H1 (cell line): ENCODE measurements around the gene MROH7. TPM values are rescaled to one million over a fixed set of nuclear protein-coding genes. Genes with fewer than 3 reads are reported as not detected.

Experiments used
- CTCF ChIA-PET: fragments of 300-600 bp; sonication (Branson Sonifier 250); formaldehyde crosslinking; loops from one replicate; lab custom pipeline; 2021; ENCODE audit not compliant: partially characterized antibody; lab: Charles Lee
- POLR2A ChIA-PET: fragments of 300-600 bp; sonication (Branson Sonifier 250); formaldehyde crosslinking; loops from one replicate; lab custom pipeline; 2021; ENCODE audit warnings: inconsistent platforms; ENCODE audit not compliant: partially characterized antibody; lab: Charles Lee
- DNase-seq, 2 experiments: peaks; one replicate each; pipeline versions ENCODE4 v3.0.0 to v3.0.0-alpha.2; 2010 to 2022; ENCODE audit warnings: low spot score in 2 of 2, low read depth in 1 of 2, mixed read lengths in 1 of 2
- FAIRE-seq: peaks from 2 replicates; lab custom pipeline; 2011; peaks lifted over from hg19 to GRCh38; lab: Jason Lieb, UNC
- H2AFZ ChIP-seq: 2 replicates; pipeline ENCODE4 v1.8.1; 2012; ENCODE audit warnings: low read length, inconsistent platforms
- H2AK5ac ChIP-seq: 2 replicates; pipeline ENCODE4 v1.6.1; 2013; ENCODE audit warnings: low read depth, low read length
- H2BK120ac ChIP-seq: replicated peaks from 2 replicates; pipeline ENCODE3; 2013; ENCODE audit warnings: low read depth, low read length, inconsistent platforms
- H2BK12ac ChIP-seq: 2 replicates; pipeline ENCODE4 v1.6.1; 2013; ENCODE audit warnings: low read depth, low read length
- H2BK15ac ChIP-seq: 2 replicates; pipeline ENCODE4 v1.6.1; 2013; ENCODE audit warnings: low read length
- H2BK20ac ChIP-seq: 2 replicates; pipeline ENCODE4 v1.6.1; 2013; ENCODE audit warnings: low read length
- H2BK5ac ChIP-seq: 2 replicates; pipeline ENCODE4 v1.6.1; 2013; ENCODE audit warnings: low read depth, low read length
- H3K14ac ChIP-seq: 2 replicates; pipeline ENCODE4 v1.6.1; 2013; ENCODE audit warnings: inconsistent platforms; ENCODE audit not compliant: insufficient read length
- H3K18ac ChIP-seq: 2 replicates; pipeline ENCODE4 v1.6.1; 2013; ENCODE audit warnings: low read length; ENCODE audit errors: extremely low read depth
- H3K23ac ChIP-seq: 2 replicates; pipeline ENCODE4 v1.6.1; 2013; ENCODE audit warnings: inconsistent platforms; ENCODE audit not compliant: insufficient read length
- H3K23me2 ChIP-seq: 2 replicates; pipeline ENCODE4 v1.6.1; 2013; ENCODE audit warnings: low read depth, low read length
- H3K27ac ChIP-seq: 2 replicates; pipeline ENCODE4 v1.6.1; 2011; ENCODE audit warnings: low read depth, low read length, inconsistent platforms
- H3K27me3 ChIP-seq, 4 experiments: replicated peaks in 1 of 4; 1 replicate in 1 of 4; 2 replicates in 3 of 4; pipeline versions ENCODE4 v1.6.1 to v1.8.1; 2011 to 2013; ENCODE audit warnings: low read length in 3 of 4, mild to moderate bottlenecking in 3 of 4, inconsistent platforms in 2 of 4, mixed read lengths in 2 of 4, moderate library complexity in 1 of 4; ENCODE audit not compliant: control insufficient read depth in 3 of 4, insufficient read depth in 3 of 4; ENCODE audit errors: extremely low read depth in 1 of 4
- H3K36me3 ChIP-seq, 4 experiments: 2 replicates each; pipeline versions ENCODE4 v1.6.1 to v1.8.1; 2011 to 2013; ENCODE audit warnings: mild to moderate bottlenecking in 4 of 4, low read length in 3 of 4, moderate library complexity in 2 of 4, control low read depth in 1 of 4, inconsistent platforms in 1 of 4; ENCODE audit not compliant: insufficient read depth in 4 of 4, control insufficient read depth in 2 of 4
- H3K4ac ChIP-seq: replicated peaks from 2 replicates; pipeline ENCODE3; 2013; ENCODE audit warnings: low read length, low read depth, mixed read lengths, inconsistent platforms; ENCODE audit not compliant: insufficient read length
- H3K4me1 ChIP-seq, 4 experiments: replicated peaks in 1 of 4; 1 replicate in 1 of 4; 2 replicates in 3 of 4; pipeline versions ENCODE4 v1.6.1 to v1.8.1; 2011 to 2013; ENCODE audit warnings: low read length in 3 of 4, inconsistent platforms in 2 of 4, mixed read lengths in 1 of 4; ENCODE audit not compliant: insufficient read depth in 4 of 4, control insufficient read depth in 3 of 4
- H3K4me2 ChIP-seq, 2 experiments: 2 replicates each; pipeline versions ENCODE4 v1.6.1 to v1.8.1; 2011 to 2013; ENCODE audit warnings: low read depth in 2 of 2, low read length in 2 of 2, control low read depth in 1 of 2, inconsistent platforms in 1 of 2, mild to moderate bottlenecking in 1 of 2; ENCODE audit not compliant: insufficient read depth in 1 of 2
- H3K4me3 ChIP-seq, 4 experiments: fragments of 200-600, 300-600 bp in 1 of 4; sonication (generic), shearing (Covaris generic), sonication (Bioruptor Twin) in 1 of 4; 2 replicates each; pipeline versions ENCODE4 v1.5.1 to v1.8.1; 2011 to 2016; ENCODE audit warnings: low read length in 4 of 4, low read depth in 3 of 4, control low read depth in 2 of 4, inconsistent platforms in 2 of 4, mild to moderate bottlenecking in 2 of 4, mixed read lengths in 1 of 4, moderate library complexity in 1 of 4; ENCODE audit not compliant: insufficient read depth in 2 of 4; ENCODE audit errors: extremely low read depth in 1 of 4
- H3K56ac ChIP-seq: replicated peaks from 2 replicates; pipeline ENCODE3; 2013; ENCODE audit warnings: low read depth, mild to moderate bottlenecking, mixed read lengths, low read length, inconsistent platforms; ENCODE audit not compliant: insufficient read length
- H3K79me1 ChIP-seq: 2 replicates; pipeline ENCODE4 v1.6.1; 2013; ENCODE audit warnings: low read depth, low read length, control low read depth
- H3K79me2 ChIP-seq, 2 experiments: 2 replicates each; pipeline versions ENCODE4 v1.6.1 to v1.8.1; 2012 to 2013; ENCODE audit warnings: low read length in 2 of 2, mild to moderate bottlenecking in 2 of 2, inconsistent platforms in 1 of 2; ENCODE audit not compliant: insufficient read depth in 2 of 2, control insufficient read depth in 1 of 2
- H3K9ac ChIP-seq, 4 experiments: replicated peaks in 1 of 4; 1 replicate in 1 of 4; 2 replicates in 3 of 4; pipeline versions ENCODE4 v1.6.1 to v1.8.1; 2011 to 2013; ENCODE audit warnings: low read depth in 3 of 4, low read length in 3 of 4, control low read depth in 2 of 4, mild to moderate bottlenecking in 2 of 4, moderate library complexity in 2 of 4, inconsistent platforms in 1 of 4; ENCODE audit errors: extremely low read depth in 1 of 4
- H3K9me3 ChIP-seq, 2 experiments: 2 replicates each; pipeline versions ENCODE4 v1.6.1 to v1.8.1; 2012 to 2013; ENCODE audit warnings: mild to moderate bottlenecking in 2 of 2, moderate library complexity in 2 of 2, control low read depth in 1 of 2, inconsistent platforms in 1 of 2, low read depth in 1 of 2, low read length in 1 of 2, mixed read lengths in 1 of 2; ENCODE audit not compliant: insufficient read depth in 2 of 2
- H4K20me1 ChIP-seq, 2 experiments: replicated peaks in 1 of 2; 2 replicates each; pipeline versions ENCODE3 to v1.8.1; 2011 to 2013; ENCODE audit warnings: inconsistent platforms in 2 of 2, low read length in 2 of 2, mild to moderate bottlenecking in 1 of 2; ENCODE audit not compliant: insufficient read depth in 2 of 2, control insufficient read depth in 1 of 2
- H4K5ac ChIP-seq: 2 replicates; pipeline ENCODE4 v1.6.1; 2013; ENCODE audit warnings: low read length, low read depth, mixed read lengths, inconsistent platforms; ENCODE audit not compliant: insufficient read length
- H4K8ac ChIP-seq: 2 replicates; pipeline ENCODE4 v1.8.0; 2013; ENCODE audit warnings: mild to moderate bottlenecking, moderate library complexity, low read length, inconsistent platforms; ENCODE audit not compliant: insufficient read depth; ENCODE audit errors: extremely low read depth
- H4K91ac ChIP-seq: replicated peaks from 2 replicates; pipeline ENCODE3; 2013; ENCODE audit warnings: low read length, mixed read lengths, inconsistent platforms; ENCODE audit not compliant: insufficient read length
- ASH2L ChIP-seq: fragments of 200-600, 300-600 bp; sonication (generic); IDR thresholded peaks from one replicate; pipeline ENCODE4 v1.7.1; 2017; ENCODE audit warnings: low read length
- BCL11A ChIP-seq, 2 experiments: IDR thresholded peaks; one replicate each; pipeline ENCODE4 v1.6.1; 2011; ENCODE audit warnings: low read depth in 2 of 2, low read length in 2 of 2, mild to moderate bottlenecking in 2 of 2
- CHD1 ChIP-seq: IDR thresholded peaks from 2 replicates; pipeline ENCODE4 v1.6.1; 2012; ENCODE audit warnings: low read depth, low read length, improper control_type of control experiment
- CREB1 ChIP-seq: IDR thresholded peaks from 2 replicates; pipeline ENCODE4 v1.6.1; 2012; ENCODE audit warnings: inconsistent platforms
- HDAC2 ChIP-seq, 2 experiments: fragments of 300-600 bp in 1 of 2; sonication (generic) in 1 of 2; IDR thresholded peaks; 2 replicates each; pipeline ENCODE4 v1.6.1; 2011 to 2012; ENCODE audit warnings: low read depth in 2 of 2, low read length in 2 of 2, mild to moderate bottlenecking in 2 of 2, moderate library complexity in 2 of 2, borderline replicate concordance in 1 of 2, inconsistent platforms in 1 of 2
- HDAC6 ChIP-seq: IDR thresholded peaks from one replicate; pipeline ENCODE4 v1.7.1; 2012; ENCODE audit warnings: low read depth, mild to moderate bottlenecking, inconsistent platforms, low read length, moderate library complexity
- JUN ChIP-seq: IDR thresholded peaks from 2 replicates; pipeline ENCODE4 v1.6.1; 2011; ENCODE audit warnings: low read depth, mild to moderate bottlenecking, improper control_type of control experiment, low read length
- JUND ChIP-seq: IDR thresholded peaks from 2 replicates; pipeline ENCODE4 v1.6.1; 2011; ENCODE audit warnings: mild to moderate bottlenecking, improper control_type of control experiment, low read length
- POLR2A ChIP-seq, 2 experiments: IDR thresholded peaks; 1 replicate in 1 of 2; 2 replicates in 1 of 2; pipeline ENCODE4 v1.6.1; 2011; ENCODE audit warnings: low read depth in 2 of 2, low read length in 2 of 2, mild to moderate bottlenecking in 2 of 2; ENCODE audit errors: control extremely low read depth in 1 of 2
- POU5F1 ChIP-seq: IDR thresholded peaks from 2 replicates; pipeline ENCODE4 v1.6.1; 2011; ENCODE audit warnings: low read depth, mild to moderate bottlenecking, low read length, moderate library complexity
- SAP30 ChIP-seq: fragments of 300-600 bp; sonication (generic); IDR thresholded peaks from 2 replicates; pipeline ENCODE4 v1.7.1; 2012; ENCODE audit warnings: low read length, moderate library complexity, mild to moderate bottlenecking, inconsistent platforms; ENCODE audit not compliant: insufficient read depth, insufficient replicate concordance
- SUZ12 ChIP-seq: fragments of 200-600 bp; sonication (generic); IDR thresholded peaks from 2 replicates; pipeline ENCODE4 v1.6.1; 2012; ENCODE audit warnings: mild to moderate bottlenecking, inconsistent platforms, low read length, moderate library complexity, mixed read lengths
- TEAD4 ChIP-seq: IDR thresholded peaks from 2 replicates; pipeline ENCODE4 v1.6.1; 2012; ENCODE audit warnings: low read depth, low read length, inconsistent platforms, mixed read lengths
- YY1 ChIP-seq: IDR thresholded peaks from 2 replicates; pipeline ENCODE4 v1.6.1; 2011; ENCODE audit warnings: low read depth, mild to moderate bottlenecking, low read length
- WGBS, 2 experiments: shearing (Covaris generic) in 1 of 2; methylation state at CpG; one replicate each; pipeline versions ENCODE4 v1.1.6 to v1.1.7; 2013 to 2015; ENCODE audit warnings: low lambda C conversion rate in 2 of 2, mixed read lengths in 2 of 2, inconsistent platforms in 1 of 2, low coverage in 1 of 2, missing lambda C conversion rate in 1 of 2; ENCODE audit not compliant: insufficient replicate concordance in 2 of 2, insufficient coverage in 1 of 2, insufficient read length in 1 of 2; ENCODE audit errors: extremely low coverage in 1 of 2, missing lambda C conversion rate in 1 of 2; 5-methylcytosine and 5-hydroxymethylcytosine counted together
- polyA plus RNA-seq, 7 experiments: library from polyadenylated mRNA; depleted of rRNA in 3 of 7; stranded (reverse) in 5 of 7; unstranded in 2 of 7; fragments of >200 nt in 5 of 7; fragments of 200-250 nt in 2 of 7; gene quantifications; 1 replicate in 5 of 7; 2 replicates in 1 of 7; 4 replicates in 1 of 7; pipeline versions ENCODE4 v1.2.1 to v1.2.3, GENCODE V29; 2011 to 2013; ENCODE audit warnings: missing spikeins in 2 of 7, mixed read lengths in 2 of 7
- total RNA-seq: library from RNA; stranded (reverse); fragmentation: NEBNext Ultra II Directional; extraction: Animal tissue kit (Norgen Biotek cat#: 25700); gene quantifications from 2 replicates; pipeline ENCODE4 v1.2.1, GENCODE V29; 2021
- TF ChIP-seq, protein P1 (sequence below): IDR thresholded peaks from 2 replicates; pipeline ENCODE4 v1.6.1; 2012; ENCODE audit warnings: inconsistent platforms

MROH7 gene
- total and polyA plus RNA-seq, 2 of the 8 experiments (the other 6 are each of a cell fraction or from before 2014, with no cell fraction given) = 0.07 to 0.20 TPM

DNA sequence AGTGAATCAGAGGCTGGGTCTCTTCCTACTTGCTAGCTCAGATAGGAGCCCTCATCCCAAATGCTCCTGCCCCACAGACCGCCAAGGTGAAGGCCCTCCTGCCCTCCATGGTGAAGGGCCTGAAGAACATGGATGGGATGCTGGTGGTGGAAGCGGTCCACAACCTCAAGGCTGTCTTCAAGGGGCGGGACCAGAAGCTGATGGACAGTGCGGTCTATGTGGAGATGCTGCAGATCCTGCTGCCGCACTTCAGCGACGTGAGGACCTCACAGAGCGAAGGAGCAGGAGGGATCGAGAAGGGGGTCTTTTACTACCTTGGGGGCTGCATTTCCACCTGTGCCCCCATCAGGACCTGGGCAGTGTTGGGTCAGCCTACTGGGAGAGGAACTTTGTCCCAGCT, 59.5 kb downstream of the MROH7 start:
- no peak for FAIRE-seq
- Histone ChIP-seq H2BK20ac (no peak overlapping the region), H2BK120ac (no peak overlapping the region), H3K4ac (no peak overlapping the region), H3K79me1 (no peaks in the 10 kb centered on the region), H2BK15ac (no peak overlapping the region), H3K23me2 (no peaks in the 10 kb centered on the region), H2BK5ac (no peak overlapping the region), H2BK12ac (no peak overlapping the region), H3K9me3 (no peaks in the 10 kb centered on the region), H3K23ac (no peak overlapping the region), H4K20me1 (no peaks in the 10 kb centered on the region), H3K27me3 (0 out of 7 replicates have a peak, but pooled peaks cover 0 to 3% (median 1%) of the 10 kb centered on the region in 4 experiments), H3K18ac (no peak overlapping the region), H3K4me1 (no peaks in the 10 kb centered on the region), H3K4me3 (no peak overlapping the region), H4K5ac (no peak overlapping the region), H3K27ac (no peak overlapping the region), H3K4me2 (no peak overlapping the region), H3K79me2 (no peaks in the 10 kb centered on the region), H3K14ac (no peak overlapping the region), H3K36me3 (no peaks in the 10 kb centered on the region), H3K56ac (no peak overlapping the region), H2AFZ (no peak overlapping the region)
- POLR2A ChIA-PET = no interaction called here
- CTCF ChIA-PET = interaction anchor here (1.2 to 3.7 kb wide), 4 partner anchors 15 to 244 kb away, joined by 3 to 13 read pairs (median 3); partner anchors contain the start of gene TTC4
- no peak for TF ChIP-seq JUN
- no peak for TF ChIP-seq TEAD4
- no peak for TF ChIP-seq YY1
- no peak for TF ChIP-seq SUZ12
- TF ChIP-seq POLR2A (IDR thresholded peaks at IDR 0.05; ENCODE audit: control extremely low read depth in 1 of 2, low read depth in 2 of 2, low read length in 2 of 2) = no peak
- TF ChIP-seq CHD1 = no peak
- no peak for TF ChIP-seq CREB1
- no peak for TF ChIP-seq SAP30
- TF ChIP-seq POU5F1 = no peak
- TF ChIP-seq JUND = no peak
- no peak for TF ChIP-seq ASH2L
- TF ChIP-seq HDAC6 = no peak
- TF ChIP-seq HDAC2 (IDR thresholded peaks at IDR 0.05; ENCODE audit: borderline replicate concordance in 1 of 2, low read depth in 2 of 2, low read length in 2 of 2) = no peak
- no peak for TF ChIP-seq BCL11A (IDR thresholded peaks at IDR 0.05; ENCODE audit: low read depth in 2 of 2, low read length in 2 of 2)
- TF ChIP-seq, protein P1, sequence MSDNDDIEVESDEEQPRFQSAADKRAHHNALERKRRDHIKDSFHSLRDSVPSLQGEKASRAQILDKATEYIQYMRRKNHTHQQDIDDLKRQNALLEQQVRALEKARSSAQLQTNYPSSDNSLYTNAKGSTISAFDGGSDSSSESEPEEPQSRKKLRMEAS = no peak
- TF ChIP-seq, all 59 proteins: peak for 0
- Histone ChIP-seq H3K9ac (no peak overlapping the region), H4K8ac (no peak overlapping the region), H4K91ac (no peak overlapping the region), H2AK5ac (no peak overlapping the region)
- no peak for DNase-seq
- WGBS, 2 experiments = 92% methylated on average over 9 of the region's 9 CpGs; no CpG with 5 or more reads in 1 of the 2 experiments
